NCI-H2227 (cell line): Measurements from ENCODE around the gene CES4A.
"Not testable (repeated sequence)": the region's sequence is repeated elsewhere in the genome, so short reads cannot be mapped to it uniquely, and the experiment has no call there.

Experiments
- DNase-seq: peaks from one replicate; lab custom pipeline; 2025; ENCODE audit not compliant: unreplicated experiment; lab: John Stamatoyannopoulos, UW

Gene CES4A

DNA sequence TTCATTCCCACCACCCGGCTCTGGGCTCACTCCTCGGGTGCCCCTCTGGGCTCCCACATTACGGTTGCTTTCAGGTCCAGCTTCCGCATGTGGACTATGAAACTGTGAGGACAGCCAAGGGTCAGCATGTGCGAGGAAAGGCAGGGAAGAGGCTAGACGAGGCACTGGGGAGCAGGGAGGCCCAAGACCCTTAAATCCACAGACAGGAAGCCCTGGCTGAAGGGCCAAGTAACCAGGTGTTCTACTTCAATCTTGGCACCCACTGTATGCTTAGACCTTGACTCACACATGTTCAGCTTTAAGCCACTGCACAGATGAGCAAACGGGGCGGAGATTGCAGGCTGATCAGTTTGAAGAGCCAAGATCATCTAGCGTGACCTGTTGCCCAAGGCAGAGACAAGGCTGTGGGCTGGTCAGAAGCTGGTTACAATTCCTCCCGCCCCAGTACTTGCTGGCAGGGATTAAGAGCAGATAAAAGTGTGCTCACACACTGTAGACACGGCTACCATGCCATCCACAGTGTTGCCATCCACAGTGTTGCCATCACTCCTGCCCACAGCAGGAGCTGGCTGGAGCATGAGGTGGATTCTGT lies at the start of gene CES4A:
Gene CES4A (plus strand): TSS at position 393 of the 592 bp plus-strand sequence. CDS start 184 bp downstream, at position 577.
- DNase-seq: no peak

- no peak for DNase-seq
These were observed 49.0 kb upstream of the CES4A start for GRCh38 chr16:66939366-66939765.

DNA sequence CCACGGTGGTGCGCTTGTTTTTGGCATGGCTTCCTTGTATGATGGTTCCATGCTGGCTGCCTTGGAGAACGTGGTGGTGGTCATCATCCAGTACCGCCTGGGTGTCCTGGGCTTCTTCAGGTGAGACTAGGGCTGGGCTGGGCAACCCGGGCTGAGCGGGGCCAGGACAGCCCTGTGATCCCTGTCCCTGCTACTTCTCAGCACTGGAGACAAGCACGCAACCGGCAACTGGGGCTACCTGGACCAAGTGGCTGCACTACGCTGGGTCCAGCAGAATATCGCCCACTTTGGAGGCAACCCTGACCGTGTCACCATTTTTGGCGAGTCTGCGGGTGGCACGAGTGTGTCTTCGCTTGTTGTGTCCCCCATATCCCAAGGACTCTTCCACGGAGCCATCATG lies 48.2 kb upstream of the CES4A start:
- no peak for DNase-seq

GRCh38 chr16:66942981-66943380 lies 45.4 kb upstream of the CES4A start:
- no peak for DNase-seq

DNA sequence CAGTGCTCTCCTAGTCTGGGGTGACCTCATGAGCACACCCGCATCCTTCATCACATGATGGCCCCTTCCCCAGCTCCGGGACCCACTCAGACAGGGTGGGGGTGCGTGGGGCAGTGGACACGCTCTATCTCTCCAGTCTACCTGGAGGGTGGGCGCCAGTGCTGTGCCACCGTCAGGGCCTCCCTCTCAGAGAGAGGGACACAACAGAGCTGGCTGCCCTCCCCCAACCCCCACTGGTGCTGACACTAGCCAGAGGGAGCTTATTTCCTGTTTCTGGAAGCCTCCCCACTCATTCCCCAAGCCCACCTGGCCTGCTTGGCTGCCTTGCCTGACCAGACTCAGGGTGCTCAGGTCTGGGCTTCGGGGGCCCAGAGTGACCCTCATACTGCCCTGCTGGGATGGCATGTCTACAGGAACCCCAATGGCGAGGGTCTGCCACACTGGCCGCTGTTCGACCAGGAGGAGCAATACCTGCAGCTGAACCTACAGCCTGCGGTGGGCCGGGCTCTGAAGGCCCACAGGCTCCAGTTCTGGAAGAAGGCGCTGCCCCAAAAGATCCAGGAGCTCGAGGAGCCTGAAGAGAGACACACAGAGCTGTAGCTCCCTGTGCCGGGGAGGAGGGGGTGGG lies 44.8 kb upstream of the CES4A start:
- DNase-seq: no peak

DNA sequence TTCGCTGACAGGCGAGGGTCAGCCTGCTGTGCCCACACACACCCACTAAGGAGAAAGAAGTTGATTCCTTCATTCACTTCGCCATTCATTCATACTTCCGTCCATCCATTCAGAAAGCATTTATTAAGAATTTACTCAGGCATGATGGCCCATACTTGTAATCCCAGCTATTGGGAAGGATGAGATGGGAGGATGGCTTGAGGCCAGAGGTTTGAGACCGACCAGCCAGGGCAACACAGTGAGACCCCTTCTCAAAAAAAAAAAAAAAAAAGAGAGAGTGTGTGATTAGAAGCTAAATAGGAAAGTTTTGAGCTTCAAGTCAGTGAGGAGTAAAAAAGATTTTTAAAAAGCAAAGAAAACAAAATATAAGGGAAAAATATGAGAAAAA lies 44.3 kb upstream of the CES4A start:
- no peak for DNase-seq

DNA sequence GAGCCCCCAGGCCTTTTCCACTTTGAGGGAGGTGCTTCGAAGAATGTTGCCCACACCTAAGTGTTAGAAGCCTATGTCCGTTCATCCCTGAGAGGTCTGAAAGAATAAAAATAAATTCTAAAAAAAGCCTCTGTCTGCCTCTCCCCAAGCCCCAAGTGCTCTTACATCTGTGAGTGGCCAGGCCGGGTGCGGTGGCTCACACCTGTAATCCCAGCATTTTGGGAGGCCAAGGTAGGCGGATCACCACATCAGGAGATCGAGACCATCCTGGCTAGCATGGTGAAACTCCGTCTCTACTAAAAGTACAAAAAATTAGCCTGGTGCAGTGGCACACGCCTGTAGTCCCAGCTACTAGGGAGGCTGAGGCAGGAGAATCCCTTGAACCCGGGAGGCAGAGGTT lies 43.4 kb upstream of the CES4A start:
- not testable (repeated sequence) for DNase-seq

DNA sequence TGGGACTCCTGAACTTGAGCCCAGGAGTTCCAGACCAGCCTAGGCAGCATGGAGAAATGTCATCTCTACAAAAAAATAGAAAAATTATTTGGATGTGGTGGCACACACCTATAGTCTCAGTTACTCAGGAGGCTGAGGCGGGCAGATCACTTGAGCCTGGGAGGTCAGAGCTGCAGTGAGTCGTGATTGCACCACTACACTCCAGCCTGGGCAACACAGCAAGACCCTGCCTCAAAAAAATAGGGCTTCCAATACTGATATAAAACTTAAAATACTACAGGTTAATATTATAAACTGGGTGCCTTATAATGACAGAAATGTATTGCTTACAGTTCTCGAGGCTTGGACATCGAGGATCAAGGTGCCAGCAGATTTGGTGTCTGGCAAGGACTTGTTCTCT lies 42.5 kb upstream of the CES4A start:
- no peak for DNase-seq

DNA sequence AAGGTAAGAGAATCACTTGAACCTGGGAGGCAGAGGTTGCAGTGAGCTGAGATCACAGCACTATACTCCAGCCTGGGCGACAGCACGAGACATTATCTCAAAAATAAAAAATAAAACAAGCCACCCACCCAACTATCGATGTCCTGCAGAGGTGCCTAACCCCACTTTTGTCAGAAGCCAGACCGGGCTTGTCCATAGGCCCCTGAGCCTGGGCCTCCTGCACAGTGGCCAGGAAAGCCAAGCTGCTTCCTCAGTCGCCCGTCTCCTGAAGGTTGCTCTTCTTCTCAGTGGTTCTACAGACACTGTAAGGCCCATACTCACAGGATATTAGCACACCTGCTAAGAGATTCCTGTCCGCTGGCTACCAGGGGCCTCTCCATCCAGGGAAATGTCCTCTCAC lies 41.8 kb upstream of the CES4A start:
- no peak for DNase-seq

DNA sequence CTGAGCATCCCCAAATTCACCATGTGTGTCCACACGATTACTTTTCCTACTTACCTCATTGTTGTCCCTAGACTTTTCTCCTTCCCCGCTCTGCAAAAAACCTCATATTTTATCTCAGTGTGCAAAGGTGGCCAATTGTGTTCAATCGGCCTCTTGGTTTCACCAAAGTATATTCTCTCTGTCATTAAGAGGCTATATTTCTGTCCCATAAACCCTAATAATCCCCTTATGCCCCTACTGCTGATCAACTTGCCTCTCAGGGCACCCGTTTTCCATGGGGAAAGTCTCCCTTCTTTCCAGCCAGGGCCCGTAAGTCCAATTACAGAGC lies 41.5 kb upstream of the CES4A start:
- DNase-seq: no peak

DNA sequence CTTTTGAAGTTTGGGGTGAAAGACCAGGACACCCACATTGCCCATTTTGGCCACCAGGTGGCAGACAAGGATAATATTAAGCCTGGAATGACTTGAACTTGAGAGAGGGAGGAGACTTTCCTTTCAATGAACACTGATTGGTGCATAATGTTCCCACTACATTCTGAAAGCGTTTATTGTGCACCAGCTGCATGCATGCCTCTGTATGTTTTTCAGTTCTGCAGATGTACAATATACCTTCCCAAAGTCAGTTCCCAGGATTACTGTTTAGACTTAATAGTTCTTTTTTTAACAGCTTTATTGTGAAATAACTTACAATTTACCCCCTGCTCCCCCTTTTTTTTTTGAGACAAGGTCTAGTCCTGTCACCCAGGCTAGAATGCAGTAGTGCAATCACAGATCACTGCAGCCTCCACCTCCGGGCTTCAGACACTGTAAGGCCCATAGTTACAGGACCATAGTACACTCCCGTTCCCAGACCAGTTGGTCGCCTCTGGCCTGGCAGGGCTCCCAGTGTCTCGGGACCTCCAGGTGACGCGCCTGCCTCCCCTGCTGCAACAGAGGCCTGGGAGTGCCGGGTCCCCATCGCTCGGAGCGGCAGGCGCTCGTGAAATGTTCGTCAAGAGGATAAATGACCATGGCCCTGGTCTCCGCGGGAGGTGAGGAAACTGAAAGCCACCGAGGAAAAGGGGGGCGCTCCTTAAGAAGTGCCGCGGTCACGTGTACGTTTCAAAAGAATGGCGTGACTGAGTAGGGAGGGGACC lies 40.9 kb upstream of the CES4A start:
- peak; percentile 78 for DNase-seq

- no peak for DNase-seq
These were observed 40.1 kb upstream of the CES4A start for GRCh38 chr16:66948134-66948836.

DNA sequence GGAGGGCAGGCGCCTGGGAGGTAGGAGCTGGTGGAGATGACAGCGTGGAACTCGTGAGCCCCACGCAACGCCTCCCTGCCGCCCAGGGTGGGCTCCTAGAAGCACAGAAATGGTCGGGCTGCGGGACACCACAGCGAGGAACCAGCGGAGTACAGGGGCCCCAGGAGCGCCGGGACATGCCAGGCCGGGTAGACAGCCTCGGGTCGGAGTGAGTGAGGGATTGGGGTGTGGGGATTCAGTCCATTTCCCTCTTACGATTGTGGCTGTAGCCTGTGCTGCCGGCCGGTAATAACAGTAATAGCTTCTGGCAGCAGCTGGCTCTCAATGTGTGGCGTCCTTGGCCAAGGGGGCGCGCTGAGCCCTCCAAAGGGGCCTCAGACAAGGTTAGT lies 39.6 kb upstream of the CES4A start:
- no peak for DNase-seq

GRCh38 chr16:66949472-66949871 lies 38.9 kb upstream of the CES4A start:
- DNase-seq: no peak

DNA sequence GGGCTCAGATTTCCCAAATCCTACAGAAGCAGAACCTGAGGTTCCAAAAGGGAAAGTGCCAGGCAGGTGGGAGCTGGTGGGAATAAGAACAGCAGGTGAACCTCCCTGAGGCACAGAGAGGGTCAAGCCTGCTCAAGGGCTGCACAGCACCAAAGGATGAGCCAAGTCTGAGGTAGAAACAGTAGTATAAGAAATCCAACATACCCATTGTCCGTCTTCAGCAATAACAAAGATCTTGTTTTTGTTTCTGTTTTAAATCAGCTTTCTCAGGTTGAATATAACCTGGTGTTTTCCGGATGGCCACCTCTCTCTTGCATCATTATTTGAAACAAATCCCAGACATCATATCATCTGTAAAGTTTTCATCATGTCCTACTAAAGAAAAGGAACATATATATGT lies 38.0 kb upstream of the CES4A start:
- no peak for DNase-seq

DNA sequence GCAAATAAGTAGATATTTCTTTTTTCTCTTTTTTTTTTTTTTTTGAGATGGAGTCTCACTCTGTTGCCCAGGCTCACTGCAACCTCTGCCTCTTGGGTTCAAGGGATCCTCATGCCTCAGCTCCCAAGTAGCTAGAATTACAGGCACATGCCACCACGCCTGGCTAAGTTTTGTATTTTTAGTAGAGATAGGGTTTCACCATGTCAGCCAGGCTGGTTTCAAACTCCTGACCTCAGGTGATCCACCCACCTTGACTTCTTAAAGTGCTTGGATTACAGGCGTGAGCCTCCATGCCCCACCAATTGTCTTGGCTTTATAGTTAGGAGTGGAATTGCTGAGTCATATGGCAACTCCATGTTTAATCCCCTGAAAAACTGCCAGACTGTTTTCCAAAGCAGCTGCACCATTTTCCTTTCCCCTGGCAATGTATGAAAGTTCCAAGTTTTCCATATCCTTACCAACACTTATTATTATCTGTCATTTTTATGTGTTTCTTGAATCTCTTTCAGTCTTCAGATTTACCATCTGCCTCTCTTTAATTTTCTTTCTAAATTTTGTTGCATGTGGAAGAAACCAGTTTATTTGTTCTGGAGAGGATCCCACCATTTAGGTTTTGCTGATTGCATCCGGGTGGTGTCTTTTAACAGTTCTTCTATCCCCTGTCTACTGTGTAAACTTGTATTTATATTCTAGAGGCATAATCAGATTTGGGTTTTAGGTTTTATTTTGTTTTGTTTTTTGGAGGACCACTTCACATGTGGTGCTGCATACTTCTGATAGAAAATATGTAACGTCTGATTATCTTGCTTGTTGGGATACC lies 37.2 kb upstream of the CES4A start:
- DNase-seq: no peak

- DNase-seq: no peak
These were observed 35.8 kb upstream of the CES4A start for GRCh38 chr16:66952430-66953110.

DNA sequence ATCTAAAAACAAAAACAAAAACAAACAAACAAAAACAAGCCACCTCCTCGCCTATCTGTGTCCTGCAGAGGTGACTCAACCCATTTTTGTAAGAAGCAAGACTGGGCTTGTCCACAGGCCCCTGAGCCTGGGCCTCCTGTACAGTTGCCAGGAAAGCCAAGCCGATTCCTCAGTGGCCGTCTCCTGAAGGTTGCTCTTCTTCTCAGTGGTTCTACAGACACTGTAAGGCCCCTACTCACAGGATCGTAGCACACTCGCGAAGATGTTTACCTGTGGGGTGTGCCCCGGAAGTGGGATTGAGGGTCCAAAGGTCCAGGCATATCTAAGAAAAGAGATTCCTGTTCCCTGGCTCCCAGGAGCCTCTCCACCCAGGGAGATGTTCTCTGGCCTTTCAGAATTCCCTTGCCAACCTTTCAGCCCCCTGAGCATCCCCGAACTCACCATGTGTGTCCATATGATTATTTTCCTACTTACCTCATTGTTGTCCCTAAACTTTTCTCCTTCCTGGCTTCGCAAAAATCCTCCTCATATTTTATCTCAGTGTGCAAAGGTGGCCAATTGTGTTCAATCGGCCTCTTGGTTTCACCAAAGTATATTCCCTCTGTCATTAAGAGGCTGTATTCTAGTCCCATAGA lies 34.8 kb upstream of the CES4A start:
- no peak for DNase-seq

- peak; percentile 72 for DNase-seq
These were observed 34.2 kb upstream of the CES4A start for GRCh38 chr16:66954097-66954659.
